Right lobe of liver (tissue), 4 donors: ENCODE data around the gene NR5A2.

Source experiments
- CTCF ChIP-seq, 4 donors: fragments of 200-600 bp in 3 of 4; fragments of 450-650 bp in 1 of 4; IDR thresholded peaks; one replicate each; pipeline versions ENCODE4 v1.5.1 to v1.8.0; 2016 to 2022; ENCODE audit warnings: antibody characterized with exemption in 4 of 4, mild to moderate bottlenecking in 2 of 4
- POLR2A ChIP-seq: fragments of 450-650 bp; IDR thresholded peaks from one replicate; pipeline ENCODE4 v1.6.1; 2017; ENCODE audit warnings: antibody characterized with exemption, mild to moderate bottlenecking
- donor health status: DM: no; HTN: no; CAD: no.
- donor health status: DM: no; HTN: no; CAD: no.
- donor health status: DM: no; HTN: yes; CAD: no.

DNA sequence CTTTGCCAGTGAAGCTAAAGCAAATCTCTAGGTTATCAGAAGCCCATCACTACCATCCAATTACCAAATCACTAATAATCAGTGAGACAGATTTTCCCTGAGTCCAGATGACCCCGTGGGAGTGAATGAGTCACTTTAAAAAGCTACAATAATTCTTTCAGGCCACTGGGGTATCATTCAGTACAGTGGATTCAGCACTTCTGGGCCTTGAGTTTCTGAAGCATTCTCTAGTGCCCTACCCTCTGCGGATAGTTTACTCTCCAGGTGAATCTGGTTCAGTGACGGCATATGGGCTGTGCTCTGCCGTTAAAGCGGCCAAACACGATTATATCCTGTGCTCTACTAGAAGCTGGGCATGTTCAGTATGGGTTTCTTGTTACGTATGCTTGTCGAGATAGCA, 26.1 kb downstream of the NR5A2 start:
- TF ChIP-seq CTCF (IDR thresholded peaks at IDR 0.05) (no peak), POLR2A (no peak)
